GM23338 (cell line): ENCODE measurements around the gene CARHSP1. TPM values are rescaled to one million over a fixed set of nuclear protein-coding genes. Genes with fewer than 3 reads are reported as not detected.
A peak's percentile ranks its signal among the peaks of the same experiment; 100 is the strongest.

Experiments used
- ATAC-seq: fragments of 200-7000 bp; cut with Tn5 transposase; 3 replicates; pipeline ENCODE4 v1.9.1; 2020
- DNase-seq: peaks from one replicate; pipeline ENCODE4 v3.0.0-alpha.2; 2015; ENCODE audit warnings: low spot score
- H2AFZ ChIP-seq: fragments of 200-600 bp; sonication (generic); 2 replicates; pipeline ENCODE4 v1.8.0; 2016; ENCODE audit warnings: antibody characterized with exemption, mild to moderate bottlenecking, moderate library complexity
- H3F3A ChIP-seq: fragments of 200-600 bp; sonication (generic); replicated peaks from 2 replicates; pipeline ENCODE4 v1.8.0; 2017; ENCODE audit warnings: antibody characterized with exemption, mixed run types, low read depth
- H3K27ac ChIP-seq: fragments of 200-600 bp; sonication (generic); 2 replicates; pipeline ENCODE4 v1.6.1; 2016; ENCODE audit warnings: low read depth
- H3K27me3 ChIP-seq: fragments of 200-600 bp; sonication (generic); 2 replicates; pipeline ENCODE4 v1.8.0; 2016; ENCODE audit warnings: mild to moderate bottlenecking, mixed run types, moderate library complexity; ENCODE audit not compliant: insufficient read depth
- H3K36me3 ChIP-seq: fragments of 200-600 bp; sonication (generic); 2 replicates; pipeline ENCODE4 v1.8.0; 2016; ENCODE audit warnings: mild to moderate bottlenecking; ENCODE audit not compliant: insufficient read depth
- H3K4me1 ChIP-seq: fragments of 200-600 bp; sonication (generic); 2 replicates; pipeline ENCODE4 v1.8.0; 2016; ENCODE audit warnings: mild to moderate bottlenecking, moderate library complexity; ENCODE audit not compliant: insufficient read depth
- H3K4me2 ChIP-seq: fragments of 200-600 bp; sonication (generic); 2 replicates; pipeline ENCODE4 v1.7.1; 2017; ENCODE audit warnings: mixed run types
- H3K4me3 ChIP-seq: fragments of 200-600 bp; sonication (generic); 2 replicates; pipeline ENCODE4 v1.6.1; 2016; ENCODE audit warnings: mixed run types
- H3K79me2 ChIP-seq: fragments of 200-600 bp; sonication (generic); replicated peaks from 2 replicates; pipeline ENCODE4 v1.8.0; 2017; ENCODE audit warnings: mild to moderate bottlenecking; ENCODE audit not compliant: insufficient read depth
- H3K9me2 ChIP-seq: fragments of 200-600 bp; sonication (generic); 2 replicates; pipeline ENCODE4 v1.8.0; 2017; ENCODE audit not compliant: insufficient read depth
- H4K20me1 ChIP-seq: fragments of 200-600 bp; sonication (generic); replicated peaks from 2 replicates; pipeline ENCODE4 v1.8.0; 2017; ENCODE audit warnings: mild to moderate bottlenecking; ENCODE audit not compliant: insufficient read depth
- H3K27ac Mint-ChIP-seq: 2 replicates; pipeline ENCODE4 v1.8.0; 2020; ENCODE audit warnings: inconsistent platforms, mild to moderate bottlenecking, moderate library complexity, mixed read lengths
- H3K27me3 Mint-ChIP-seq: 3 replicates; pipeline ENCODE4 v1.8.0; 2022; ENCODE audit warnings: low read depth, mild to moderate bottlenecking, moderate library complexity, mixed read lengths, inconsistent platforms; ENCODE audit not compliant: insufficient read depth, poor library complexity
- H3K36me3 Mint-ChIP-seq: 3 replicates; pipeline ENCODE4 v1.8.0; 2021; ENCODE audit warnings: low read depth, mild to moderate bottlenecking, inconsistent platforms, moderate library complexity, mixed read lengths
- H3K4me1 Mint-ChIP-seq: 3 replicates; pipeline ENCODE4 v1.8.0; 2020; ENCODE audit warnings: mild to moderate bottlenecking, inconsistent platforms, mixed read lengths
- H3K4me3 Mint-ChIP-seq: 3 replicates; pipeline ENCODE4 v1.8.0; 2021; ENCODE audit warnings: moderate library complexity, mild to moderate bottlenecking, inconsistent platforms, mixed read lengths
- H3K9me3 Mint-ChIP-seq: 3 replicates; pipeline ENCODE4 v1.8.0; 2020; ENCODE audit warnings: moderate library complexity, mild to moderate bottlenecking, inconsistent platforms, mixed read lengths
- CREB1 ChIP-seq: fragments of 250-450 bp; sonication (Bioruptor Pico); IDR thresholded peaks from 2 replicates; pipeline ENCODE4 v1.5.0; 2020; ENCODE audit warnings: low read depth, mild to moderate bottlenecking, moderate library complexity
- EZH2phosphoT487 ChIP-seq: fragments of 200-600 bp; sonication (generic); IDR thresholded peaks from one replicate; pipeline ENCODE4 v1.8.1; 2018; ENCODE audit warnings: antibody characterized with exemption; ENCODE audit not compliant: unreplicated experiment
- JUNB ChIP-seq: IDR thresholded peaks from one replicate; pipeline ENCODE4 v1.6.1; 2016; ENCODE audit warnings: antibody characterized with exemption; ENCODE audit not compliant: unreplicated experiment
- NANOG ChIP-seq: IDR thresholded peaks from 2 replicates; pipeline ENCODE4 v1.6.1; 2016; ENCODE audit warnings: antibody characterized with exemption, borderline replicate concordance
- polyA plus RNA-seq: library from polyadenylated mRNA; unstranded; fragments of >200 nt; fragmentation: Nextera tagmentation; extraction: Ambion mirVana; gene quantifications from 2 replicates; pipeline ENCODE4 v1.2.1, GENCODE V29; 2016
- total RNA-seq: library from RNA; depleted of rRNA; stranded (reverse); fragments of >200 nt; shearing (Covaris generic); gene quantifications from 2 replicates; pipeline ENCODE4 v1.2.3, GENCODE V29; 2014
- TF ChIP-seq, protein P1 (sequence below): IDR thresholded peaks from 2 replicates; pipeline ENCODE4 v1.6.1; 2016; ENCODE audit warnings: antibody characterized with exemption
- TF ChIP-seq, protein P2 (sequence below): IDR thresholded peaks from one replicate; pipeline ENCODE4 v1.6.1; 2018; ENCODE audit warnings: antibody characterized with exemption; ENCODE audit not compliant: unreplicated experiment
- TF ChIP-seq, protein P3 (sequence below), 2 experiments: fragments of 200-600 bp in 1 of 2; sonication (generic) in 1 of 2; conservative IDR thresholded peaks; 2 replicates each; pipeline versions ENCODE4 v1.5.1 to v1.6.1; 2016 to 2017; ENCODE audit warnings: antibody characterized with exemption in 2 of 2, low read depth in 2 of 2, mild to moderate bottlenecking in 2 of 2, moderate library complexity in 1 of 2

The CARHSP1 gene
- total and polyA plus RNA-seq, 2 experiments from 2014 or later, result 286 to 339 TPM

GRCh38 chr16:8898660-8899318 lies 30.0 kb upstream of the CARHSP1 start:
- peaks cover 99% of the 10 kb centered on the region for H3K36me3 Mint-ChIP-seq
- DNase-seq, result no peak

More at GRCh38 chr16:8898660-8899318, 30.0 kb upstream of the CARHSP1 start:
- no peak for ATAC-seq
- no peak overlapping the region for H3K4me3 ChIP-seq
- H3K79me2 ChIP-seq, result no peaks in the 10 kb centered on the region; the same call in 1 of the 2 replicates
- H3F3A ChIP-seq, result peaks cover 9% of the 10 kb centered on the region; the same call in 1 of the 2 replicates
- Mint-ChIP-seq H3K4me3 (no peak overlapping the region), H3K4me1 (peaks cover 6% of the 10 kb centered on the region; the same call in 1 of the 3 replicates), H3K9me3 (no peaks in the 10 kb centered on the region), H3K27me3 (peaks cover 7% of the 10 kb centered on the region), H3K27ac (no peak overlapping the region)
- H3K4me2 ChIP-seq, result no peak overlapping the region
- H2AFZ ChIP-seq, result no peak overlapping the region
- H3K9me2 ChIP-seq, result no peaks in the 10 kb centered on the region
- no peaks in the 10 kb centered on the region for H3K4me1 ChIP-seq
- peaks cover 19% of the 10 kb centered on the region for H4K20me1 ChIP-seq
- peaks cover 84% of the 10 kb centered on the region for H3K36me3 ChIP-seq
- peak overlapping the region; percentile 27; the same call in 1 of the 2 replicates for H3K27ac ChIP-seq
- TF ChIP-seq NANOG (no peak), JUNB (no peak), EZH2phosphoT487 (no peak), CREB1 (no peak)
- TF ChIP-seq, protein P1, sequence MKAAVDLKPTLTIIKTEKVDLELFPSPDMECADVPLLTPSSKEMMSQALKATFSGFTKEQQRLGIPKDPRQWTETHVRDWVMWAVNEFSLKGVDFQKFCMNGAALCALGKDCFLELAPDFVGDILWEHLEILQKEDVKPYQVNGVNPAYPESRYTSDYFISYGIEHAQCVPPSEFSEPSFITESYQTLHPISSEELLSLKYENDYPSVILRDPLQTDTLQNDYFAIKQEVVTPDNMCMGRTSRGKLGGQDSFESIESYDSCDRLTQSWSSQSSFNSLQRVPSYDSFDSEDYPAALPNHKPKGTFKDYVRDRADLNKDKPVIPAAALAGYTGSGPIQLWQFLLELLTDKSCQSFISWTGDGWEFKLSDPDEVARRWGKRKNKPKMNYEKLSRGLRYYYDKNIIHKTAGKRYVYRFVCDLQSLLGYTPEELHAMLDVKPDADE, result no peak
- TF ChIP-seq, protein P2, sequence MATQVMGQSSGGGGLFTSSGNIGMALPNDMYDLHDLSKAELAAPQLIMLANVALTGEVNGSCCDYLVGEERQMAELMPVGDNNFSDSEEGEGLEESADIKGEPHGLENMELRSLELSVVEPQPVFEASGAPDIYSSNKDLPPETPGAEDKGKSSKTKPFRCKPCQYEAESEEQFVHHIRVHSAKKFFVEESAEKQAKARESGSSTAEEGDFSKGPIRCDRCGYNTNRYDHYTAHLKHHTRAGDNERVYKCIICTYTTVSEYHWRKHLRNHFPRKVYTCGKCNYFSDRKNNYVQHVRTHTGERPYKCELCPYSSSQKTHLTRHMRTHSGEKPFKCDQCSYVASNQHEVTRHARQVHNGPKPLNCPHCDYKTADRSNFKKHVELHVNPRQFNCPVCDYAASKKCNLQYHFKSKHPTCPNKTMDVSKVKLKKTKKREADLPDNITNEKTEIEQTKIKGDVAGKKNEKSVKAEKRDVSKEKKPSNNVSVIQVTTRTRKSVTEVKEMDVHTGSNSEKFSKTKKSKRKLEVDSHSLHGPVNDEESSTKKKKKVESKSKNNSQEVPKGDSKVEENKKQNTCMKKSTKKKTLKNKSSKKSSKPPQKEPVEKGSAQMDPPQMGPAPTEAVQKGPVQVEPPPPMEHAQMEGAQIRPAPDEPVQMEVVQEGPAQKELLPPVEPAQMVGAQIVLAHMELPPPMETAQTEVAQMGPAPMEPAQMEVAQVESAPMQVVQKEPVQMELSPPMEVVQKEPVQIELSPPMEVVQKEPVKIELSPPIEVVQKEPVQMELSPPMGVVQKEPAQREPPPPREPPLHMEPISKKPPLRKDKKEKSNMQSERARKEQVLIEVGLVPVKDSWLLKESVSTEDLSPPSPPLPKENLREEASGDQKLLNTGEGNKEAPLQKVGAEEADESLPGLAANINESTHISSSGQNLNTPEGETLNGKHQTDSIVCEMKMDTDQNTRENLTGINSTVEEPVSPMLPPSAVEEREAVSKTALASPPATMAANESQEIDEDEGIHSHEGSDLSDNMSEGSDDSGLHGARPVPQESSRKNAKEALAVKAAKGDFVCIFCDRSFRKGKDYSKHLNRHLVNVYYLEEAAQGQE, result no peak
- TF ChIP-seq, protein P3, sequence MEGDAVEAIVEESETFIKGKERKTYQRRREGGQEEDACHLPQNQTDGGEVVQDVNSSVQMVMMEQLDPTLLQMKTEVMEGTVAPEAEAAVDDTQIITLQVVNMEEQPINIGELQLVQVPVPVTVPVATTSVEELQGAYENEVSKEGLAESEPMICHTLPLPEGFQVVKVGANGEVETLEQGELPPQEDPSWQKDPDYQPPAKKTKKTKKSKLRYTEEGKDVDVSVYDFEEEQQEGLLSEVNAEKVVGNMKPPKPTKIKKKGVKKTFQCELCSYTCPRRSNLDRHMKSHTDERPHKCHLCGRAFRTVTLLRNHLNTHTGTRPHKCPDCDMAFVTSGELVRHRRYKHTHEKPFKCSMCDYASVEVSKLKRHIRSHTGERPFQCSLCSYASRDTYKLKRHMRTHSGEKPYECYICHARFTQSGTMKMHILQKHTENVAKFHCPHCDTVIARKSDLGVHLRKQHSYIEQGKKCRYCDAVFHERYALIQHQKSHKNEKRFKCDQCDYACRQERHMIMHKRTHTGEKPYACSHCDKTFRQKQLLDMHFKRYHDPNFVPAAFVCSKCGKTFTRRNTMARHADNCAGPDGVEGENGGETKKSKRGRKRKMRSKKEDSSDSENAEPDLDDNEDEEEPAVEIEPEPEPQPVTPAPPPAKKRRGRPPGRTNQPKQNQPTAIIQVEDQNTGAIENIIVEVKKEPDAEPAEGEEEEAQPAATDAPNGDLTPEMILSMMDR (conservative IDR thresholded peaks at IDR 0.05; ENCODE audit: low read depth in 2 of 2), result no peak
- H3K27me3 ChIP-seq, result no peaks in the 10 kb centered on the region
